K562 (cell line): Measurements from ENCODE around the gene BIRC6. TPM values are rescaled to one million over a fixed set of nuclear protein-coding genes. Genes with fewer than 3 reads are reported as not detected.

Source experiments
- ATAC-seq: fragments of 200-7000 bp; cut with Tn5 transposase; 3 replicates; pipeline ENCODE4 v1.9.1; 2020; ENCODE audit warnings: moderate library complexity
- BruUV-seq: library from RNA; stranded (reverse); fragments of 400-500 nt; replicated peaks from 2 replicates; lab custom pipeline; 2021; lab: Mats Ljungman, UMichigan
- CTCF ChIA-PET: fragments of 300-600 bp; formaldehyde crosslinking; extraction: SDS; loops from one replicate; lab custom pipeline; 2021; ENCODE audit warnings: low intra/inter-chr PET ratio; lab: Yijun Ruan, JAX
- POLR2A ChIA-PET: fragments of 300-600, 350-650 bp; sonication (Branson Sonifier 250); formaldehyde crosslinking; extraction: SDS; loops from one replicate; lab custom pipeline; 2021; ENCODE audit warnings: antibody characterized with exemption, inconsistent platforms; lab: Yijun Ruan, JAX
- DNase-seq, 4 experiments: peaks; one replicate each; pipeline versions ENCODE4 v3.0.0 to v3.0.0-alpha.2; 2011 to 2018; ENCODE audit warnings: low spot score in 3 of 4, mixed read lengths in 3 of 4; ENCODE audit errors: extremely low read depth in 1 of 4
- FAIRE-seq: peaks from 2 replicates; lab custom pipeline; 2011; peaks lifted over from hg19 to GRCh38; lab: Jason Lieb, UNC
- H2AFZ ChIP-seq: 2 replicates; pipeline ENCODE4 v1.6.0; 2011; ENCODE audit warnings: low read depth, low read length, control low read depth, inconsistent platforms
- H3K27ac ChIP-seq: fragments of 200-600 bp; 3 replicates; pipeline ENCODE4 v1.8.0; 2011; ENCODE audit warnings: low read depth, mild to moderate bottlenecking, control low read depth, inconsistent platforms, low read length, moderate library complexity, mixed read lengths; ENCODE audit errors: extremely low read depth
- H3K27me3 ChIP-seq, 2 experiments: fragments of 300-600 bp in 1 of 2; 2 replicates in 1 of 2; 3 replicates in 1 of 2; pipeline versions ENCODE4 v1.6.0 to v1.8.0; 2011; ENCODE audit warnings: inconsistent platforms in 2 of 2, low read length in 2 of 2, mild to moderate bottlenecking in 1 of 2, mixed read lengths in 1 of 2, moderate library complexity in 1 of 2; ENCODE audit not compliant: control insufficient read depth in 2 of 2, insufficient read depth in 2 of 2
- H3K36me3 ChIP-seq: fragments of 300-600 bp; 3 replicates; pipeline ENCODE4 v1.8.0; 2011; ENCODE audit warnings: mild to moderate bottlenecking, low read length, inconsistent platforms; ENCODE audit not compliant: control insufficient read depth, insufficient read depth
- H3K4me1 ChIP-seq, 2 experiments: fragments of 200-600 bp in 1 of 2; replicated peaks in 1 of 2; 2 replicates in 1 of 2; 3 replicates in 1 of 2; pipeline versions ENCODE4 v1.5.1 to v1.8.0; 2011; ENCODE audit warnings: inconsistent platforms in 2 of 2, low read length in 2 of 2, mild to moderate bottlenecking in 1 of 2, mixed read lengths in 1 of 2, moderate library complexity in 1 of 2; ENCODE audit not compliant: control insufficient read depth in 2 of 2, insufficient read depth in 2 of 2
- H3K4me2 ChIP-seq: 2 replicates; pipeline ENCODE4 v1.6.1; 2011; ENCODE audit warnings: low read length, control low read depth, inconsistent platforms, mixed read lengths; ENCODE audit not compliant: insufficient read depth
- H3K4me3 ChIP-seq: fragments of 200-600 bp; sonication (generic), shearing (Covaris generic); 2 replicates; pipeline ENCODE4 v1.5.1; 2016; ENCODE audit warnings: control low read depth, inconsistent platforms
- H3K79me2 ChIP-seq: fragments of 200-600 bp; 3 replicates; pipeline ENCODE4 v1.8.0; 2011; ENCODE audit warnings: low read length, inconsistent platforms; ENCODE audit not compliant: control insufficient read depth, insufficient read depth
- H3K9ac ChIP-seq, 2 experiments: 2 replicates each; pipeline versions ENCODE4 v1.6.0 to v1.6.1; 2011; ENCODE audit warnings: low read depth in 2 of 2, low read length in 2 of 2, control low read depth in 1 of 2, inconsistent platforms in 1 of 2, mild to moderate bottlenecking in 1 of 2, mixed read lengths in 1 of 2; ENCODE audit not compliant: insufficient read depth in 1 of 2
- H3K9me1 ChIP-seq: one replicate; pipeline ENCODE4 v1.6.0; 2011; ENCODE audit warnings: inconsistent platforms, mild to moderate bottlenecking, low read length, moderate library complexity; ENCODE audit not compliant: control insufficient read depth, insufficient read depth
- H3K9me3 ChIP-seq: replicated peaks from 2 replicates; pipeline ENCODE4 v1.5.1; 2011; ENCODE audit warnings: low read depth, low read length, inconsistent platforms; ENCODE audit not compliant: control insufficient read depth, insufficient read depth
- H4K20me1 ChIP-seq: replicated peaks from 2 replicates; pipeline ENCODE4 v1.6.1; 2011; ENCODE audit warnings: low read length, inconsistent platforms, mixed read lengths; ENCODE audit not compliant: control insufficient read depth, insufficient read depth
- CGGBP1 ChIP-seq: fragments of 250-450 bp; sonication (Bioruptor Pico); IDR thresholded peaks from 2 replicates; pipeline ENCODE4 v1.9.0; 2021; ENCODE audit warnings: mild to moderate bottlenecking
- CTCF ChIP-seq, 3 experiments: IDR thresholded peaks in 2 of 3; conservative IDR thresholded peaks in 1 of 3; 2 replicates each; pipeline ENCODE4 v1.5.1; 2011 to 2012; ENCODE audit warnings: low read length in 3 of 3, mild to moderate bottlenecking in 3 of 3, control low read depth in 2 of 3, improper control_type of control experiment in 1 of 3, inconsistent platforms in 1 of 3, low read depth in 1 of 3, mixed read lengths in 1 of 3, moderate library complexity in 1 of 3; ENCODE audit not compliant: insufficient read depth in 2 of 3
- E4F1 ChIP-seq: fragments of 250-450 bp; sonication (Bioruptor Pico); IDR thresholded peaks from 2 replicates; pipeline ENCODE4 v1.5.0; 2021; ENCODE audit warnings: mild to moderate bottlenecking, borderline replicate concordance
- EP400 ChIP-seq: fragments of 450-650 bp; IDR thresholded peaks from 2 replicates; pipeline ENCODE4 v1.6.1; 2017; ENCODE audit warnings: antibody characterized with exemption, mild to moderate bottlenecking, moderate library complexity
- ESRRB ChIP-seq: fragments of 250-450 bp; sonication (Bioruptor Pico); IDR thresholded peaks from 2 replicates; pipeline ENCODE4 v1.5.0; 2020; ENCODE audit warnings: mild to moderate bottlenecking, moderate library complexity, borderline replicate concordance
- GTF3C2 ChIP-seq: IDR thresholded peaks from 3 replicates; pipeline ENCODE4 v1.6.1; 2011; ENCODE audit warnings: borderline replicate concordance, mild to moderate bottlenecking, moderate library complexity; ENCODE audit not compliant: insufficient read length; ENCODE audit errors: extremely low read depth
- NR2F6 ChIP-seq: fragments of 450-650 bp; formaldehyde crosslinking; IDR thresholded peaks from 2 replicates; pipeline ENCODE4 v1.4.0; 2020; ENCODE audit warnings: mild to moderate bottlenecking
- RAD21 ChIP-seq, 2 experiments: fragments of 250-450 bp in 1 of 2; fragments of 450-650 bp in 1 of 2; sonication (Bioruptor Pico) in 1 of 2; formaldehyde crosslinking in 1 of 2; IDR thresholded peaks in 1 of 2; conservative IDR thresholded peaks in 1 of 2; 2 replicates each; pipeline versions ENCODE4 v1.4.0 to v1.8.0; 2020 to 2022; ENCODE audit warnings: mild to moderate bottlenecking in 2 of 2, moderate library complexity in 1 of 2
- RAD51 ChIP-seq: fragments of 450-650 bp; IDR thresholded peaks from 2 replicates; pipeline ENCODE4 v1.7.1; 2016; ENCODE audit warnings: low read depth, mild to moderate bottlenecking, borderline replicate concordance
- SMARCA5 ChIP-seq: fragments of 450-650 bp; IDR thresholded peaks from 2 replicates; pipeline ENCODE4 v1.6.1; 2016
- SMC3 ChIP-seq: conservative IDR thresholded peaks from 2 replicates; pipeline ENCODE4 v1.6.1; 2011; ENCODE audit warnings: low read depth, low read length, improper control_type of control experiment; ENCODE audit not compliant: insufficient read depth
- TFAM ChIP-seq: fragments of 250-450 bp; sonication (Bioruptor Pico); conservative IDR thresholded peaks from 2 replicates; pipeline ENCODE4 v1.5.0; 2021; ENCODE audit warnings: mild to moderate bottlenecking, moderate library complexity
- ZNF24 ChIP-seq: fragments of 450-650 bp; IDR thresholded peaks from 2 replicates; pipeline ENCODE4 v1.6.1; 2016
- ZNF695 ChIP-seq: fragments of 450-650 bp; formaldehyde crosslinking; IDR thresholded peaks from 2 replicates; pipeline ENCODE4 v1.4.0; 2020; ENCODE audit warnings: mild to moderate bottlenecking, moderate library complexity
- WGBS: fragments of 100-300 bp; shearing (Covaris generic); methylation state at CpG from one replicate; pipeline ENCODE4 v1.1.6; 2016; ENCODE audit warnings: low coverage, mixed read lengths; ENCODE audit not compliant: insufficient coverage; ENCODE audit errors: missing lambda C conversion rate; 5-methylcytosine and 5-hydroxymethylcytosine counted together
- in situ Hi-C: fragments of 300-500 bp; cut with MboI; formaldehyde crosslinking; loops from 4 replicates; pipeline ENCODE4 v1.15.0; 2018; ENCODE audit warnings: inconsistent platforms, mixed read lengths
- intact Hi-C: fragments of 100-400 bp; cut with micrococcal nuclease; formaldehyde crosslinking; loops from 2 replicates; pipeline ENCODE4 v1.14.2; 2022
- polyA plus RNA-seq, 8 experiments: library from polyadenylated mRNA; depleted of rRNA in 4 of 8; stranded (reverse) in 5 of 8; unstranded in 3 of 8; fragments of >200 nt; fragmentation: Nextera tagmentation in 2 of 8; fragmentation: Illumina TruSeq in 1 of 8; extraction: Ambion mirVana in 2 of 8; extraction: Trizol in 1 of 8; gene quantifications; 2 replicates each; pipeline versions ENCODE4 v1.2.1 to v1.2.3, GENCODE V29; 2011 to 2014; ENCODE audit warnings: inconsistent platforms in 1 of 8, missing spikeins in 1 of 8
- total RNA-seq, 7 experiments: library from RNA; depleted of rRNA in 6 of 7; stranded (reverse); fragments of >200 nt in 6 of 7; fragmentation: Illumina TruSeq in 2 of 7; extraction: Trizol in 2 of 7; gene quantifications; 2 replicates each; pipeline versions ENCODE4 v1.2.1 to v1.2.3, GENCODE V29; 2011 to 2021; ENCODE audit warnings: low replicate concordance in 1 of 7

BIRC6 gene
- total and polyA plus RNA-seq, 9 of the 15 experiments (the other 6 are each of a cell fraction or from before 2014, with no cell fraction given), result 18.8 to 110 (median 49.8) TPM

GRCh38 chr2:32553829-32554432 is 197.1 kb downstream of the BIRC6 start:
- ATAC-seq (peak; percentile 93), DNase-seq (peak; percentile 35 to 61 (median 47)), FAIRE-seq (peak; percentile 66)
- H2AFZ ChIP-seq, result no peak overlapping the region
- H3K9me3 ChIP-seq, result no peaks in the 10 kb centered on the region
- H3K9me1 ChIP-seq, result no peaks in the 10 kb centered on the region
- H3K4me1 ChIP-seq, result no peaks in the 10 kb centered on the region
- H3K36me3 ChIP-seq, result peaks cover 45% of the 10 kb centered on the region; the same call in 2 of the 3 replicates
- no TSS peak for BruUV-seq
- intact Hi-C loops (loop anchor here (1.0 to 10.0 kb wide), 6 partner anchors 78 to 1031 kb away; partner anchors contain the start of gene LTBP1), in situ Hi-C loops (loop anchor here (10.0 kb wide), 1 partner anchor 821 kb away; no protein-coding TSS in a partner anchor)
- H3K9ac ChIP-seq, result no peak overlapping the region
- CTCF ChIA-PET, result interaction anchor here (0.5 to 2.2 kb wide), 8 partner anchors 9 to 1030 kb away, joined by 3 to 14 read pairs (median 4); no protein-coding TSS in a partner anchor
- H3K4me2 ChIP-seq, result no peak overlapping the region
- no peak overlapping the region for H3K4me3 ChIP-seq
- WGBS, result 71% methylated on average over 2 of the region's 2 CpGs
- no peak overlapping the region for H3K27ac ChIP-seq
- no peaks in the 10 kb centered on the region for H3K79me2 ChIP-seq
- no peaks in the 10 kb centered on the region for H3K27me3 ChIP-seq
- POLR2A ChIA-PET, result no interaction called here
- no peaks in the 10 kb centered on the region for H4K20me1 ChIP-seq
- TF ChIP-seq NR2F6 (no peak), ZNF24 (0 out of 2 replicates have a peak, but pooled peaks have one; percentile 26), CTCF (IDR thresholded peaks at IDR 0.05 in 2 of 3, conservative IDR thresholded peaks at IDR 0.05 in 1 of 3; ENCODE audit: insufficient read depth in 2 of 3, low read depth in 1 of 3, low read length in 3 of 3) (peak; percentile 36 to 80 (median 44); a peak in 4 of 6 replicates), RAD51 (no peak), RAD21 (CRISPR knock-in tag; conservative IDR thresholded peaks at IDR 0.05 in 1 of 2, IDR thresholded peaks at IDR 0.05 in 1 of 2) (peak; percentile 75 to 86), EP400 (peak; percentile 29; the same call in 1 of the 2 replicates), E4F1 (CRISPR knock-in tag) (no peak), SMARCA5 (no peak), GTF3C2 (no peak), ESRRB (CRISPR knock-in tag) (no peak), ZNF695 (CRISPR knock-in tag) (no peak), TFAM (CRISPR knock-in tag) (no peak), SMC3 (0 out of 2 replicates have a peak, but pooled peaks have one; percentile 32), CGGBP1 (CRISPR knock-in tag) (no peak)
